HepG2 (cell line): ENCODE data around the gene KCNAB1. TPM values are rescaled to one million over a fixed set of nuclear protein-coding genes. Genes with fewer than 3 reads are reported as not detected.

Experiments
- CTCF ChIP-seq: sonication (generic); formaldehyde crosslinking; IDR thresholded peaks from 2 replicates; pipeline ENCODE4 v1.5.0; 2020; ENCODE audit warnings: mild to moderate bottlenecking, missing genetic modification reagents, moderate library complexity
- HBP1 ChIP-seq: IDR thresholded peaks from 2 replicates; pipeline ENCODE4 v1.6.1; 2016; ENCODE audit warnings: low read depth, control low read depth
- HES4 ChIP-seq: sonication (generic); formaldehyde crosslinking; IDR thresholded peaks from 2 replicates; pipeline ENCODE4 v1.9.0; 2021; ENCODE audit warnings: mild to moderate bottlenecking, missing genetic modification reagents, borderline replicate concordance
- KDM5B ChIP-seq: sonication (generic); formaldehyde crosslinking; IDR thresholded peaks from 2 replicates; pipeline ENCODE4 v1.4.0; 2020; ENCODE audit warnings: missing genetic modification reagents, mild to moderate bottlenecking, borderline replicate concordance
- LRRFIP1 ChIP-seq: sonication (generic); formaldehyde crosslinking; conservative IDR thresholded peaks from 2 replicates; pipeline ENCODE4 v1.4.0; 2020; ENCODE audit warnings: missing genetic modification reagents
- ZNF205 ChIP-seq: IDR thresholded peaks from 2 replicates; pipeline ENCODE4 v1.6.1; 2018; ENCODE audit warnings: missing biosample characterization, missing genetic modification reagents
- ZNF263 ChIP-seq: sonication (generic); formaldehyde crosslinking; IDR thresholded peaks from 2 replicates; pipeline ENCODE4 v1.4.0; 2020; ENCODE audit warnings: missing genetic modification reagents
- ZNF780A ChIP-seq: sonication (generic); formaldehyde crosslinking; IDR thresholded peaks from 2 replicates; pipeline ENCODE4 v1.8.0; 2022; ENCODE audit warnings: mild to moderate bottlenecking, missing genetic modification reagents, moderate library complexity
- polyA plus RNA-seq, 8 experiments: library from polyadenylated mRNA; depleted of rRNA in 3 of 8; stranded (reverse) in 7 of 8; unstranded in 1 of 8; fragments of >200 nt; fragmentation: Illumina TruSeq in 4 of 8; extraction: Trizol in 4 of 8; gene quantifications; 2 replicates each; pipeline versions ENCODE4 v1.2.1 to v1.2.3, GENCODE V29; 2011 to 2016; ENCODE audit warnings: low read depth in 4 of 8, missing spikeins in 1 of 8, mixed read lengths in 1 of 8; ENCODE audit not compliant: insufficient read depth in 1 of 8
- total RNA-seq, 5 experiments: library from RNA; depleted of rRNA; stranded (reverse); fragments of >200 nt; fragmentation: Illumina TruSeq; extraction: Trizol; gene quantifications; 2 replicates each; pipeline ENCODE4 v1.2.3, GENCODE V29; 2016; ENCODE audit warnings: low read depth in 1 of 5
- TF ChIP-seq, protein P1 (sequence below): sonication (generic); formaldehyde crosslinking; IDR thresholded peaks from 2 replicates; pipeline ENCODE4 v1.5.0; 2020; ENCODE audit warnings: mild to moderate bottlenecking, missing genetic modification reagents

The KCNAB1 gene
- total and polyA plus RNA-seq, 2 of the 13 experiments (the other 11 are each of a cell fraction or from before 2014, with no cell fraction given), result not detected

DNA sequence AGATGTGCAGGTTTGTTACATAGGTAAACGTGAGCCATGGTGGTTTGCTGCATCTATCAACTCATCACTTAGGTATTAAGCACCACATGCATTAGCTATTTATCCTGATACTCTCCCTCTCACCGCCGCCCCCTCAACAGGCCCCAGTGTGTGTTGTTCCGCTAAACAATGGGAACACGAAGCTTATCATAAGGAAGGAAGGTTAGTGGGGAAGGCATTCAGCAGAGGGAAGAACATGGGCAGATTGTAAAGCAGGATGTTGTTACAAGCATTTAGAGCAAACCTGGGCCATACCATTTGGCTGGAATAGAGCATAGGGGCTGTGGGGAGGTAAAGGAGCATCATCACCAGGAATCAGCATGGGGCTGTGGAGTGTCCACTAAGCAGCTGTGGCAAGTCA, 322.7 kb downstream of the KCNAB1 start (continued):
- TF ChIP-seq ZNF263 (CRISPR knock-in tag) (no peak), KDM5B (CRISPR knock-in tag) (no peak), ZNF780A (CRISPR knock-in tag) (no peak), CTCF (CRISPR knock-in tag) (no peak), ZNF205 (CRISPR knock-in tag) (no peak), LRRFIP1 (CRISPR knock-in tag) (no peak), HES4 (CRISPR knock-in tag) (no peak), HBP1 (no peak)
- TF ChIP-seq, protein P1, sequence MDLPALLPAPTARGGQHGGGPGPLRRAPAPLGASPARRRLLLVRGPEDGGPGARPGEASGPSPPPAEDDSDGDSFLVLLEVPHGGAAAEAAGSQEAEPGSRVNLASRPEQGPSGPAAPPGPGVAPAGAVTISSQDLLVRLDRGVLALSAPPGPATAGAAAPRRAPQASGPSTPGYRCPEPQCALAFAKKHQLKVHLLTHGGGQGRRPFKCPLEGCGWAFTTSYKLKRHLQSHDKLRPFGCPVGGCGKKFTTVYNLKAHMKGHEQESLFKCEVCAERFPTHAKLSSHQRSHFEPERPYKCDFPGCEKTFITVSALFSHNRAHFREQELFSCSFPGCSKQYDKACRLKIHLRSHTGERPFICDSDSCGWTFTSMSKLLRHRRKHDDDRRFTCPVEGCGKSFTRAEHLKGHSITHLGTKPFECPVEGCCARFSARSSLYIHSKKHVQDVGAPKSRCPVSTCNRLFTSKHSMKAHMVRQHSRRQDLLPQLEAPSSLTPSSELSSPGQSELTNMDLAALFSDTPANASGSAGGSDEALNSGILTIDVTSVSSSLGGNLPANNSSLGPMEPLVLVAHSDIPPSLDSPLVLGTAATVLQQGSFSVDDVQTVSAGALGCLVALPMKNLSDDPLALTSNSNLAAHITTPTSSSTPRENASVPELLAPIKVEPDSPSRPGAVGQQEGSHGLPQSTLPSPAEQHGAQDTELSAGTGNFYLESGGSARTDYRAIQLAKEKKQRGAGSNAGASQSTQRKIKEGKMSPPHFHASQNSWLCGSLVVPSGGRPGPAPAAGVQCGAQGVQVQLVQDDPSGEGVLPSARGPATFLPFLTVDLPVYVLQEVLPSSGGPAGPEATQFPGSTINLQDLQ (CRISPR knock-in tag), result no peak
